Measurements from ENCODE around the gene MAGOH. TPM values are rescaled to one million over a fixed set of nuclear protein-coding genes. Genes with fewer than 3 reads are reported as not detected.

Gene MAGOH
- total RNA-seq, 1 donor from 2014 or later = 27.2 TPM

DNA sequence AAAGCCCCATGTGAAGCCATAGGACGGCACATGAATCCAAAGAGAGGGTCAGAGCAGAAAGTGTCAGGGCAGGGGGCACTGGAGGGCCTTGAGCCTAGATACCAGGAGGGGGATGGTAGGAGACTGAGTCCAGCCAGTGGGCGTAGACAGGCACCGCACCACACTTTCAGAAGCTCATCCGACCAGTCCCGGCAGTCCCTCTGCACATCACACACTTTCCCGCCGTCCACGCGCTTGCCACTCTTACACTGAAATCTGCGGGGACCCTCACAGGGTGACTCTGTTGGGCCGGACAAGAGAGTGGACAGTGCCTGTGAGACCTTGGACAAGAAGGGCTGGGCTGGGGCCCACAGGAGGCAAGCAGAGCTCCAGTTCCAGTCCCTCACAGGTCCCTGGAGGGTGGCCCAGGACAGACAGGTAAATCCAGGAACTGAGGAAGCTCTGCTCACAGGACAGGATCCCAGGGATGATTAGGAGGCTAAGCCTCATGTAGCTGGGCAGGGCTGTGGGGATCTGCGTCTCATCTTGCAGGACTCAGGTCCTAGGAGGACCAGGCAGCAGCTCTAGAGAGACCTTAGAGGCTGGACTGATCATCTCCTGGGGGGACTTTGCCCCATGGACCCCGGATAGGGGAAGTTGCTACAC is 36.3 kb upstream of the MAGOH start:
- H3K36me3 Mint-ChIP-seq (ENCODE audit: low read depth) = peaks cover 4% of the 10 kb centered on the region
- no peak overlapping the region for H3K4me3 Mint-ChIP-seq (ENCODE audit: unreplicated experiment)
- no peak overlapping the region for H3K27ac Mint-ChIP-seq (ENCODE audit: unreplicated experiment)
- no peaks in the 10 kb centered on the region for H3K4me1 Mint-ChIP-seq (ENCODE audit: low read depth)
- no peaks in the 10 kb centered on the region for H3K9me3 Mint-ChIP-seq (ENCODE audit: low read depth)
- peak; percentile 78 for DNase-seq (ENCODE audit: low spot score)
- TF ChIP-seq, protein P1, sequence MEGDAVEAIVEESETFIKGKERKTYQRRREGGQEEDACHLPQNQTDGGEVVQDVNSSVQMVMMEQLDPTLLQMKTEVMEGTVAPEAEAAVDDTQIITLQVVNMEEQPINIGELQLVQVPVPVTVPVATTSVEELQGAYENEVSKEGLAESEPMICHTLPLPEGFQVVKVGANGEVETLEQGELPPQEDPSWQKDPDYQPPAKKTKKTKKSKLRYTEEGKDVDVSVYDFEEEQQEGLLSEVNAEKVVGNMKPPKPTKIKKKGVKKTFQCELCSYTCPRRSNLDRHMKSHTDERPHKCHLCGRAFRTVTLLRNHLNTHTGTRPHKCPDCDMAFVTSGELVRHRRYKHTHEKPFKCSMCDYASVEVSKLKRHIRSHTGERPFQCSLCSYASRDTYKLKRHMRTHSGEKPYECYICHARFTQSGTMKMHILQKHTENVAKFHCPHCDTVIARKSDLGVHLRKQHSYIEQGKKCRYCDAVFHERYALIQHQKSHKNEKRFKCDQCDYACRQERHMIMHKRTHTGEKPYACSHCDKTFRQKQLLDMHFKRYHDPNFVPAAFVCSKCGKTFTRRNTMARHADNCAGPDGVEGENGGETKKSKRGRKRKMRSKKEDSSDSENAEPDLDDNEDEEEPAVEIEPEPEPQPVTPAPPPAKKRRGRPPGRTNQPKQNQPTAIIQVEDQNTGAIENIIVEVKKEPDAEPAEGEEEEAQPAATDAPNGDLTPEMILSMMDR (IDR thresholded peaks at IDR 0.05) = no peak
- no peaks in the 10 kb centered on the region for H3K27me3 Mint-ChIP-seq (ENCODE audit: low read depth)

DNA sequence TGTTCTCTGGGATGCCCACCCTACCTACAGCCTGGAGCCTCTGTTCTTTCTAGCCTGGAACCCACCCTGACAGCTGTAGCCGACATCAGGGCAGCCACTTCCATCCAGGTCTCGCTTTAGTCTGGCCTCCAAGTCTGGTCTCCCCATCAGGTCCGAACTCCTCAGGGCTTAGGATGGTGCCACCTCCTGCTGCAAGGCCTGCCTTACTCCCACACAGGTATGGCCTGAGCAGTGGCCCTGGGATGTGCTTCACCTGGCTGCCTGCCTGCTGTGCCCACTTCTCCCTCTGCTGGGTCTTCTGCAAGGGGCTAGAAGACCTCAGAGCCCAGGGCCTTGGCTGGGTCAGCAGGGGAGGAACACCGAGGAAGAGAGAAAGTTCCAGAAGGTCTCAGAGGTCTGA is 35.7 kb upstream of the MAGOH start:
- no peak overlapping the region for H3K27ac Mint-ChIP-seq (ENCODE audit: unreplicated experiment)
- peaks cover 4% of the 10 kb centered on the region for H3K36me3 Mint-ChIP-seq (ENCODE audit: low read depth)
- TF ChIP-seq, protein P1 (IDR thresholded peaks at IDR 0.05) = no peak
- H3K27me3 Mint-ChIP-seq (ENCODE audit: low read depth) = no peaks in the 10 kb centered on the region
- peak; percentile 66 for DNase-seq (ENCODE audit: low spot score)
- no peaks in the 10 kb centered on the region for H3K9me3 Mint-ChIP-seq (ENCODE audit: low read depth)
- H3K4me1 Mint-ChIP-seq (ENCODE audit: low read depth) = no peaks in the 10 kb centered on the region
- H3K4me3 Mint-ChIP-seq (ENCODE audit: unreplicated experiment) = no peak overlapping the region

DNA sequence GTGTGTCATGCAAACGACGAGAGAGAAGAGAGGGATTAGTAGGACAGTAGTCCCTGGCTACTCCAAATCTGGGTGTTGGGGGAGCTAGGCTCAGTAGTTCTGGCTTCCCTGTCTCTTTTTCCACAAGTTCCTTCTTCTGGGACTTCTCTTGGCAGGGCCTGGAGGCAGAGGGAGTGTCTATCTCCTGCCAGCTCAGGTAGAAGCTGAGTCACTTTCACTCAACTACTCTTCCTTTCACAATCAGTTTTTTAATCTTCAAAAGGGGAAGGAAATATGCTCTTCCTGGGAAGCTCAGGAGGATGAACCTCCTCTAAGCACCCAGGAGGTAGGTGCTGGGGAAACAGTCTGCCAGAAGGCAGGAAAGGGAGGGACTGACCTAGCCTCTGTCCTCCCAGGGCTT is 35.2 kb upstream of the MAGOH start:
- DNase-seq (ENCODE audit: low spot score) = no peak
- peaks cover 4% of the 10 kb centered on the region for H3K36me3 Mint-ChIP-seq (ENCODE audit: low read depth)
- no peaks in the 10 kb centered on the region for H3K9me3 Mint-ChIP-seq (ENCODE audit: low read depth)
- H3K27me3 Mint-ChIP-seq (ENCODE audit: low read depth) = no peaks in the 10 kb centered on the region
- TF ChIP-seq, protein P1 (IDR thresholded peaks at IDR 0.05) = no peak
- H3K4me1 Mint-ChIP-seq (ENCODE audit: low read depth) = no peaks in the 10 kb centered on the region
- H3K27ac Mint-ChIP-seq (ENCODE audit: unreplicated experiment) = no peak overlapping the region
- H3K4me3 Mint-ChIP-seq (ENCODE audit: unreplicated experiment) = no peak overlapping the region

DNA sequence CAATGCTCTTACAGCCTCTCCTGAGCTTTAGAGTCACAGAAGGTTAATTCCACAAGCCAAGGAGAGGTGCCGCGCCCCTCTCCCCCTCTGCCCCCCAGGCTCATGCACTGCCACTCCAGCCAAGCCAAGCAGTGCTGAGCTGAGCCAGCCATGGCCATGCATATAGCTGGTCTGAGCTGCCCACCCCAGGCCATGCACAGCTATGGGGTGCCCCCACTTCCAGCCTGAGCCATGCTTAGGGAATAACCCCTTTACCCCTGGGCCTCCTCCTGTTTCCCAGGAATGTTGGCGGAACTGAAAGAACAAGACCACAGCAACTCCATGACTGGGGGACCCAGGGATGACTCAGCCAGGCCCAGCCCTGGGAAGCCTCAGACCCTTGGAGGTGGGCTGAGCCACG is 34.0 kb upstream of the MAGOH start:
- Mint-ChIP-seq H3K36me3 (ENCODE audit: low read depth) (peaks cover 4% of the 10 kb centered on the region), H3K9me3 (ENCODE audit: low read depth) (no peaks in the 10 kb centered on the region), H3K4me1 (ENCODE audit: low read depth) (no peaks in the 10 kb centered on the region), H3K4me3 (ENCODE audit: unreplicated experiment) (no peak overlapping the region), H3K27ac (ENCODE audit: unreplicated experiment) (no peak overlapping the region), H3K27me3 (ENCODE audit: low read depth) (no peaks in the 10 kb centered on the region)
- TF ChIP-seq, protein P1 (IDR thresholded peaks at IDR 0.05) = no peak
- DNase-seq (ENCODE audit: low spot score) = peak; percentile 75

DNA sequence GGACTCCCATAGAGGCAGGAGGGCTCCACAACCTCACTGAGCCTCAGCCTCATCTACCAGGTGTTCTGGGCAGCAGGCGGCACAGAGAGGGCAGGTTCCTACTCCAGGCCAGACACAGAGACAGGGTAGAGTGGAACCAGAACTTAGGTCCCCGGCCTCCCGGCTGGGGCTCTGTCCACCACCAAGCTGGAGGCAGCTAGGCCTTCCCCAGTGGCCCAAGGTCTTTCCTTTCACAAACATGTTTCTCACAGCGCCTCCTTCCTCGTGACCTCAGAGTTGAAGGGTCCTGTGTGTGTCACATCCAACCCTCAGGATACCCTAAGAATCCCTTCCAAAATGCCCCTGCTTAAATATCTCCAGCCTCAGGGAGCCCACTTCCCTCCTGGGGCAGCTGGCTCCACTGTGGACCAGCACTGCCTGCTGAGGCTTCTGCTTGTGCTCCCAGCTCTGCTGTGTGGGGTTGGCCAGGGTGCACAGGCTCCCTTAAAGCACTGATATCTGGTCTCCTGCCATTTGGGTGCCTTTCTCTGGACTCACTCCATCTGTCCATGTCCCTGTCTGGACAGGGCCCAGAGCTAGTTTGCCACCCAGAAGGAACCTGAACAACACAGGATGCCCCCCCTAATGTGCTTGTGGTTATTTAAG is 33.2 kb upstream of the MAGOH start:
- no peaks in the 10 kb centered on the region for H3K27me3 Mint-ChIP-seq (ENCODE audit: low read depth)
- H3K36me3 Mint-ChIP-seq (ENCODE audit: low read depth) = peaks cover 4% of the 10 kb centered on the region
- H3K4me3 Mint-ChIP-seq (ENCODE audit: unreplicated experiment) = no peak overlapping the region
- no peaks in the 10 kb centered on the region for H3K9me3 Mint-ChIP-seq (ENCODE audit: low read depth)
- peak; percentile 21 for DNase-seq (ENCODE audit: low spot score)
- TF ChIP-seq, protein P1 (IDR thresholded peaks at IDR 0.05) = no peak
- no peaks in the 10 kb centered on the region for H3K4me1 Mint-ChIP-seq (ENCODE audit: low read depth)
- H3K27ac Mint-ChIP-seq (ENCODE audit: unreplicated experiment) = no peak overlapping the region
